ENCODE data around the gene NAA35.

The NAA35 gene

DNA sequence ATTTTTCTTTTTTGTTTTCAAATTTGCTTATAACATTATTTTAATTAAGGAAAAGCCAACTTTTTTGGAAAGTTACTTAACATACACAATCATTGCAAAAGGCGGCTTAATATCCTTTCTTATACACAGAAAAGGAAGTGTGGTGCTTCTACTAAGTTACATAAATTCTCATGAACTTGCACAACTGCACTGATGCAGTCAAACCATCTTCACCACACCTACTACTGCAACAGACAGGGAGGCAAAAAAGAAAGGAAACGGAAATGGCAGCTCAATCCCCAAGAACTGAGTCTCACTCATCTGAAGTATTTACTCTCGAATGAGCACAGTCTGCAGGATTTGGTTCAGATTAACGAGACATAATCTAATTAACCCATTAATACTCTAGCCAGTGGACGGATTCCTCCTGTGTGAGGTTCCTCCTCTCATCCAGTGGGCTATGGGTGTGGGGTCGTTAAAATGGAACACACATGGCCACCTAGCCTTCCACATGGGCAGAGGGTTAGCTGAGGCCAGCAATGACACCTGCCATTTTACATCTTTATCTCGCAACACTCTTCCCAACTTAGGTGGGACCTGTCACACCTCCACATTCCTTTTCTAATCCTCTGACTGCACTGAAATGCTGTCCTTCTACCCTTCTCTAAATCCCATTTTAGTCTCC, 128.4 kb downstream of the NAA35 start:
- DNase-seq = no peak
